Measurements from ENCODE around the gene CYB561D2. TPM values are rescaled to one million over a fixed set of nuclear protein-coding genes. Genes with fewer than 3 reads are reported as not detected.
A peak's percentile ranks its signal among the peaks of the same experiment; 100 is the strongest.

CYB561D2 gene
- total and polyA plus RNA-seq, 10 of the 15 experiments (the other 5 are each of a cell fraction or from before 2014, with no cell fraction given) = 7.6 to 39.2 (median 18.8) TPM

GRCh38 chr3:50320853-50321335 lies 29.8 kb upstream of the CYB561D2 start (continued):
- no peak for TF ChIP-seq ZNF592 (IDR thresholded peaks at IDR 0.05)
- no peak for TF ChIP-seq POU2F2 (IDR thresholded peaks at IDR 0.05; ENCODE audit: borderline replicate concordance, low read depth, low read length)
- no peak for TF ChIP-seq PML (IDR thresholded peaks at IDR 0.05; ENCODE audit: low read length)
- no peak; the same call in 1 of the 2 replicates for TF ChIP-seq ASH2L (IDR thresholded peaks at IDR 0.05; ENCODE audit: borderline replicate concordance, low read depth)
- TF ChIP-seq ZZZ3 (IDR thresholded peaks at IDR 0.05; ENCODE audit: control insufficient read depth, insufficient read length, low read depth) = no peak
- no peak for TF ChIP-seq NBN (IDR thresholded peaks at IDR 0.05)
- TF ChIP-seq, protein P1, sequence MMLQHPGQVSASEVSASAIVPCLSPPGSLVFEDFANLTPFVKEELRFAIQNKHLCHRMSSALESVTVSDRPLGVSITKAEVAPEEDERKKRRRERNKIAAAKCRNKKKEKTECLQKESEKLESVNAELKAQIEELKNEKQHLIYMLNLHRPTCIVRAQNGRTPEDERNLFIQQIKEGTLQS (IDR thresholded peaks at IDR 0.05; ENCODE audit: borderline replicate concordance, extremely low read depth, low read depth, low read length) = 0 out of 2 replicates have a peak, but pooled peaks have one; percentile 21
- no peak for TF ChIP-seq CEBPZ (IDR thresholded peaks at IDR 0.05; ENCODE audit: low read depth, low read length)
- no peak for TF ChIP-seq RAD51 (IDR thresholded peaks at IDR 0.05)
- no peak for TF ChIP-seq MYB (IDR thresholded peaks at IDR 0.05; ENCODE audit: borderline replicate concordance, low read depth, low read length)
- peak; percentile 71 for TF ChIP-seq MXI1 (IDR thresholded peaks at IDR 0.05; ENCODE audit: low read depth, low read length)
- no peak for TF ChIP-seq BCL11A (IDR thresholded peaks at IDR 0.05; ENCODE audit: low read depth, low read length)
- TF ChIP-seq, protein P2, sequence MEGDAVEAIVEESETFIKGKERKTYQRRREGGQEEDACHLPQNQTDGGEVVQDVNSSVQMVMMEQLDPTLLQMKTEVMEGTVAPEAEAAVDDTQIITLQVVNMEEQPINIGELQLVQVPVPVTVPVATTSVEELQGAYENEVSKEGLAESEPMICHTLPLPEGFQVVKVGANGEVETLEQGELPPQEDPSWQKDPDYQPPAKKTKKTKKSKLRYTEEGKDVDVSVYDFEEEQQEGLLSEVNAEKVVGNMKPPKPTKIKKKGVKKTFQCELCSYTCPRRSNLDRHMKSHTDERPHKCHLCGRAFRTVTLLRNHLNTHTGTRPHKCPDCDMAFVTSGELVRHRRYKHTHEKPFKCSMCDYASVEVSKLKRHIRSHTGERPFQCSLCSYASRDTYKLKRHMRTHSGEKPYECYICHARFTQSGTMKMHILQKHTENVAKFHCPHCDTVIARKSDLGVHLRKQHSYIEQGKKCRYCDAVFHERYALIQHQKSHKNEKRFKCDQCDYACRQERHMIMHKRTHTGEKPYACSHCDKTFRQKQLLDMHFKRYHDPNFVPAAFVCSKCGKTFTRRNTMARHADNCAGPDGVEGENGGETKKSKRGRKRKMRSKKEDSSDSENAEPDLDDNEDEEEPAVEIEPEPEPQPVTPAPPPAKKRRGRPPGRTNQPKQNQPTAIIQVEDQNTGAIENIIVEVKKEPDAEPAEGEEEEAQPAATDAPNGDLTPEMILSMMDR (IDR thresholded peaks at IDR 0.05 in 2 of 3, conservative IDR thresholded peaks at IDR 0.05 in 1 of 3; ENCODE audit: control insufficient read depth in 2 of 3, extremely low read depth in 1 of 3, insufficient read depth in 1 of 3, low read depth in 3 of 3, low read length in 3 of 3) = no peak
- TF ChIP-seq RELA (IDR thresholded peaks at IDR 0.05; ENCODE audit: borderline replicate concordance, partially characterized antibody) = no peak
- TF ChIP-seq ZNF207 (IDR thresholded peaks at IDR 0.05; ENCODE audit: borderline replicate concordance) = no peak
- no peak for TF ChIP-seq SIN3A (IDR thresholded peaks at IDR 0.05; ENCODE audit: low read depth, low read length)
- TF ChIP-seq, protein P3, sequence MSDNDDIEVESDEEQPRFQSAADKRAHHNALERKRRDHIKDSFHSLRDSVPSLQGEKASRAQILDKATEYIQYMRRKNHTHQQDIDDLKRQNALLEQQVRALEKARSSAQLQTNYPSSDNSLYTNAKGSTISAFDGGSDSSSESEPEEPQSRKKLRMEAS (IDR thresholded peaks at IDR 0.05; ENCODE audit: low read depth, low read length) = peak; percentile 42; the same call in 1 of the 2 replicates
- TF ChIP-seq SMAD5 (IDR thresholded peaks at IDR 0.05; ENCODE audit: low read depth) = no peak
- TF ChIP-seq FOXM1 (IDR thresholded peaks at IDR 0.05; ENCODE audit: low read depth, low read length) = no peak
- TF ChIP-seq, protein P4, sequence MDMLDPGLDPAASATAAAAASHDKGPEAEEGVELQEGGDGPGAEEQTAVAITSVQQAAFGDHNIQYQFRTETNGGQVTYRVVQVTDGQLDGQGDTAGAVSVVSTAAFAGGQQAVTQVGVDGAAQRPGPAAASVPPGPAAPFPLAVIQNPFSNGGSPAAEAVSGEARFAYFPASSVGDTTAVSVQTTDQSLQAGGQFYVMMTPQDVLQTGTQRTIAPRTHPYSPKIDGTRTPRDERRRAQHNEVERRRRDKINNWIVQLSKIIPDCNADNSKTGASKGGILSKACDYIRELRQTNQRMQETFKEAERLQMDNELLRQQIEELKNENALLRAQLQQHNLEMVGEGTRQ (IDR thresholded peaks at IDR 0.05; ENCODE audit: borderline replicate concordance, low read depth, low read length) = peak; percentile 10

Measured in GM12878 (cell line).